Coronary artery (tissue), 2 donors: ENCODE results near the gene ARL6.

Experiments used
- DNase-seq: peaks from one replicate; pipeline ENCODE4 v3.0.0-alpha.2; 2017; ENCODE audit warnings: low spot score
- H3K27ac ChIP-seq, 2 donors: fragments of 200-600 bp; sonication (generic); one replicate each; pipeline ENCODE4 v1.5.1; 2016 to 2019
- H3K4me3 ChIP-seq: fragments of 200-600 bp; sonication (generic); 2 replicates; pipeline ENCODE4 v1.5.1; 2016; ENCODE audit warnings: mild to moderate bottlenecking, moderate library complexity
- CTCF ChIP-seq: fragments of 200-600 bp; sonication (generic); IDR thresholded peaks from one replicate; pipeline ENCODE4 v1.5.1; 2019; ENCODE audit warnings: antibody characterized with exemption

The ARL6 gene

GRCh38 chr3:97848779-97849178 lies 84.2 kb downstream of the ARL6 start:
- DNase-seq = no peak
- TF ChIP-seq CTCF = no peak
- Histone ChIP-seq H3K27ac (no peak overlapping the region), H3K4me3 (no peak overlapping the region)
